ENCODE results near the gene FCRL6. TPM values are rescaled to one million over a fixed set of nuclear protein-coding genes. Genes with fewer than 3 reads are reported as not detected.
A peak's percentile ranks its signal among the peaks of the same experiment; 100 is the strongest.

FCRL6 gene
- total RNA-seq, 3 donors from 2014 or later, result 0.41 TPM; not detected in 2

GRCh38 chr1:159835862-159836525 is 33.8 kb downstream of the FCRL6 start:
- Mint-ChIP-seq H3K27me3 (ENCODE audit: low read depth) (no peaks in the 10 kb centered on the region), H3K9me3 (no peaks in the 10 kb centered on the region), H3K4me3 (no peak overlapping the region), H3K36me3 (ENCODE audit: insufficient read depth) (peaks cover 2% of the 10 kb centered on the region), H3K4me1 (ENCODE audit: low read depth) (peaks cover 4% of the 10 kb centered on the region)
- DNase-seq, result no peak
- ATAC-seq, result no peak

DNA sequence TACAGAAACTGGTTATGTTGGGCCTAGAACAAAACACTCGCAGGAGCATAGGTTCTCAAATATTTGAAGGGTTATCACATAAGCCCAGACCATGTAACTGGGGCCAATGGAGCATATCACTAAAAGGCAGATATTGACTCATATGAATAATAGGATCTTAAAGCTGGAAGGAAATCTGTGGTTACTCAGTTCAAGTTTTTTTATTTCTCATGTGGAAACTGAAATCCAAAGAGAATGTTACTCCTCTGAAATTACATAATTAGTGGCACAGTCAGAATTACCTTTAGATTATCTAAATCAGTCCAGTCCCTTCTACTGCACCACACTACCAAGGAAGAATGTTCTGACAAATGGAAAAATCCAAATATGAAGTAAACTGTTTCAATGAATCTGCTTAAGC is 36.6 kb downstream of the FCRL6 start:
- no peaks in the 10 kb centered on the region for H3K9me3 Mint-ChIP-seq
- peaks cover 2% of the 10 kb centered on the region for H3K36me3 Mint-ChIP-seq (ENCODE audit: insufficient read depth)
- H3K27me3 Mint-ChIP-seq (ENCODE audit: low read depth), result no peaks in the 10 kb centered on the region
- H3K4me3 Mint-ChIP-seq, result no peak overlapping the region
- peaks cover 4% of the 10 kb centered on the region for H3K4me1 Mint-ChIP-seq (ENCODE audit: low read depth)
- DNase-seq (no peak), ATAC-seq (peak; percentile 25 to 37)

DNA sequence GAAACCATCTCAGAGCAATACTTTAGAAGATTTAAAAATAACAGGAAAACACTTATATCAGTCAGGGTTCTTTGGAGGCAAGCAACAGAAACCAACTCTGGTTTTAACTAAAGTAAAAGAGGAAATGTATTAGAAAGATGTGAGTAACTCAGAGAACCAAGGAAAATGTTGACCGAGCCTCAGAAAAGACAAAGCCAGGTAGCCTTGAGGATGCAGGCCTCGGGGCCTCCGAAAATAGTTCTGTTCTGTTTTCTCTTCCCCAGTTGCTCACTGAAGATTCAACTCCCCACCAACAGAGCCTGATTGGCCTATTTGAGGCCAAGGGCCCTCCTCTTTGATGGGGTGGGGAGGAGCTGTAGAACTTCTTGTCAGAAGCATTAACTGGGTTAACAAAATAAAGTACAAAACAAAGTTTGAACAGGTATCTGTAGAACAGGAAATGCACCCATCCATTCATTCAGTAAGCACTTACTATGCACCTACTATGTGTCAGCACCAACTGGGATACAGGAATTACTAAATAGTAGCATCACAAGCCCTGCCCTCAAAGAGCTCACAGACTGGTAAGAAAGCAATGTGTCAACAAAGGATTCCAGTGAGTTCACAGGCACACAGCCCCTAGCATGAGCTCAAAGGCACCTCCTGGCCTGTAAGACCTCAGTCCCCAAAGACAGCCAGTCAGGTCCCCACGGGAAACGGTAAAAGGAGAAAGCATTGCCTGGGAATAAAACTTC is 37.1 kb downstream of the FCRL6 start:
- DNase-seq (no peak), ATAC-seq (no peak)
- no peaks in the 10 kb centered on the region for H3K27me3 Mint-ChIP-seq (ENCODE audit: low read depth)

GRCh38 chr1:159841749-159842148 is 39.6 kb downstream of the FCRL6 start:
- no peaks in the 10 kb centered on the region for H3K9me3 Mint-ChIP-seq
- DNase-seq (no peak), ATAC-seq (no peak)
- H3K27me3 Mint-ChIP-seq (ENCODE audit: low read depth), result no peaks in the 10 kb centered on the region
- H3K4me1 Mint-ChIP-seq (ENCODE audit: low read depth), result peaks cover 4% of the 10 kb centered on the region
- H3K36me3 Mint-ChIP-seq (ENCODE audit: insufficient read depth), result no peaks in the 10 kb centered on the region
- H3K4me3 Mint-ChIP-seq, result no peak overlapping the region

More for the DNA sequence above, 37.1 kb downstream of the FCRL6 start:
- Mint-ChIP-seq H3K4me1 (ENCODE audit: low read depth) (peaks cover 4% of the 10 kb centered on the region), H3K36me3 (ENCODE audit: insufficient read depth) (peaks cover 2% of the 10 kb centered on the region), H3K9me3 (no peaks in the 10 kb centered on the region), H3K4me3 (no peak overlapping the region)

DNA sequence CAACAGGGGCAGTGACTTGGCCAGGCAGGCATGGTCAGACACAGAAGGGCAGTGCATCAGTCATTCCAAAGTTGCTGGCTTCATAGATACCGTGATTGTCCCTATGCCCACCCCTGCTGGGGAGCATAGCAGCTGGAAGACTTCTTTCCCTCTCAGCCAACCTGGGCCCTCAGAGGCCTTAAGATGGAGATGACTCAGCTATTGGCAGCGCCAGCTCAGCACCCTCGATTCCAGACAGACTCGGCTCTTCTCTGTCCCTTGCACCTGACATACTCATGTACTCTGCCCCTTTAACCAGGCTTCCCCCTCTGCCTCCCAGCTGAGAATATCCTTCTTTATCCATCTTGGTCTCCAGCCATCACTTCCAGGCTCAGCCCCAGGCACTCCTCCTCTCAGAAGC is 41.3 kb downstream of the FCRL6 start:
- ATAC-seq, result no peak
- DNase-seq, result no peak
- H3K4me1 Mint-ChIP-seq (ENCODE audit: low read depth), result peaks cover 4% of the 10 kb centered on the region
- no peaks in the 10 kb centered on the region for H3K27me3 Mint-ChIP-seq (ENCODE audit: low read depth)
- no peak overlapping the region for H3K4me3 Mint-ChIP-seq
- no peaks in the 10 kb centered on the region for H3K9me3 Mint-ChIP-seq
- no peaks in the 10 kb centered on the region for H3K36me3 Mint-ChIP-seq (ENCODE audit: insufficient read depth)

DNA sequence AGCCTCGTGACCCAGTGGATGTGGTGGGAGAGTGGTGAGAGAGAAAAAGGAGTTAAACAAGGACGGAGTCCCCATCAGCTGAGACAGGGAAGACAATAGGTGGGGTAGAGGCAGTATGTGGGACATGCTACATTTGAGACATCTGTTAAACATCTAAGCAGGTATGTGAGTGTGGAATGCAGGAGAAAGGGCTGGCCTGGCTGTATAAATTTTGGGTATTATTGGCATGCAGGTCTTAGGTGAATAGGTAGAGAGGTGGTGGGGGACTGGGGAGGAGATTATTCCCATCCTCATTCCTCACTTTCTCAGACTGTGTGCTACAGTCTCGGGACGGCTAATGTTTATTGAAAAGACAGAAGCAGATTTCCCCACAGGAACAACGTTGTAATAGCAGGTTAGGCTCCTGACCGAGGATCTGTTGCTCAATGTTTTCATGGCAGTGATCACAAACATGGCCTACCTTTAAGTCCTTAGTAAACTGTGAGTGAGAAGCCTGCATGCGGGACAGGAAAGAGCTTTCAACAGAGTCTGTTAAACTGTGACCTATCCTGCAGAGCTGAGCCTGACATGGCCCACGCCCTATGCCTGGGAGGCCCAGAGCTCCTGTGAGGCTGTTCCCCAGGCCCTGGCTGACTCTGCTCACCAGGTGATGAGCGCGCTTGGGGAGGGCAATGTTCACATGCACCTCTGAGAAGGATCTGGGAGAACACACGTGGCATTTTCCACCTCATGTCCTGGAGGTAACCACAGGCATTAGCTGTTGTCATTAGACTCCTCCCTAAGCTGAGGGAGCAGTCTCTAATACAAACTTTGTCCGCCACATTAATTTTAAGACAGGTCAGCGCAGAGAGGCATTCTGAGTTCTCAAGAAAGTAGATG is 43.8 kb downstream of the FCRL6 start:
- no peaks in the 10 kb centered on the region for H3K36me3 Mint-ChIP-seq (ENCODE audit: insufficient read depth)
- ATAC-seq (no peak), DNase-seq (no peak)
- H3K4me1 Mint-ChIP-seq (ENCODE audit: low read depth), result no peaks in the 10 kb centered on the region
- H3K9me3 Mint-ChIP-seq, result no peaks in the 10 kb centered on the region
- H3K27me3 Mint-ChIP-seq (ENCODE audit: low read depth), result no peaks in the 10 kb centered on the region
- H3K4me3 Mint-ChIP-seq, result no peak overlapping the region

GRCh38 chr1:159847231-159847630 is 45.1 kb downstream of the FCRL6 start:
- Mint-ChIP-seq H3K27me3 (ENCODE audit: low read depth) (no peaks in the 10 kb centered on the region), H3K9me3 (no peaks in the 10 kb centered on the region), H3K4me3 (no peak overlapping the region), H3K4me1 (ENCODE audit: low read depth) (peaks cover 4% of the 10 kb centered on the region), H3K36me3 (ENCODE audit: insufficient read depth) (no peaks in the 10 kb centered on the region)
- no peak for DNase-seq
- ATAC-seq, result no peak

DNA sequence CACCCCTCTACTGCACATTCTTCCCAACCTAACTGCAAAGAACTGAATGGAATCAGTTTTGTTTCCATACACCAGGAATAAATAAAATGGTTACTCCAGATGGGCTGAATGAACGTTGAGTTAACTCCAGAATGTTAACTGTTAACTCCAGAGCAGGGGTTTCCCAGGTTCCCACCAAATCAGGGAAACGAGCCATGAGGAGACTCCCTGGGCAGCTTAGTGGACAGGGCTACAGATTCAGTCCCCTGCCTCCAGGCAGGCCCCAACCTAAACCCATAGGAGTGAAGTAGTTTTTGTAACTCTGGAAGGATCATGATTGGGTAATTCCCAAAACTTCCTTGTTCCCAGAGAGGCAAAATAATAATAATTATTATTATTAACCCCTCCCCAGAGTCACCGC is 46.2 kb downstream of the FCRL6 start:
- ATAC-seq, result no peak
- no peak for DNase-seq
- Mint-ChIP-seq H3K36me3 (ENCODE audit: insufficient read depth) (no peaks in the 10 kb centered on the region), H3K9me3 (no peaks in the 10 kb centered on the region), H3K4me3 (no peak overlapping the region), H3K4me1 (ENCODE audit: low read depth) (peaks cover 5% of the 10 kb centered on the region), H3K27me3 (ENCODE audit: low read depth) (no peaks in the 10 kb centered on the region)

DNA sequence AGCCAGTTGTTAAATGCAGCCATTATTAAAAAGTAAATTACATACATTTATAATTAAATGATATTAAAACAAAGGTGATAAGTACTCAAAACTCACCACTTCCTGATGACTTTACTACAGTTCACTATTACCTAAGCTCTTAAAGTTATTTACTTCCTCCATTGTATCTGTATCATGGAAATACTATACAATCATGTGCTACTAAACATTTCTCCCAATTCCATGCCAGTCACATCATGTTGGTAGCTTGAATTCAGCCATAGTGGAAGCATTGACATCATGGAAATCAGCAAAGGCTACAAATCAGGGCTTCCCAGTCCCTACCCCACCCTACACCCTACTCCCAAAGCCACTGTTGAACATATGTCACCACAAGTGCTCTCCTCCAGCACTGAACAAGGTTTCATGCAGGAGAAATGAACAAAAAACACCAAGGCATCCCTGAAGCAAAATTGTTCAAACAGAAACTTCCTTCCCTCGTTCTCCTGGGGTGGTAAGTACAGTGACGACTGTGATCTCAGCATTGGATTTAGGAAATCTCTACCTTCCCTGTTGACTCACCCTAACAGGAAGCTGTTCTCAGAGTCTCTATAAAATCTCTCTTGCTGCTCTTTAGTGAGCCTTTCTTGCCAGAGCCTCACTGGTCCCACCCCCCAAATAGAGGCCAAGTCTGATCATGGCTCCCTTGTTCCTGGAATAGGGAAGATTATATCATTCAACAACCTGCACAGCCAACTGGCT is 47.6 kb downstream of the FCRL6 start:
- no peaks in the 10 kb centered on the region for H3K27me3 Mint-ChIP-seq (ENCODE audit: low read depth)
- peaks cover 11% of the 10 kb centered on the region for H3K4me1 Mint-ChIP-seq (ENCODE audit: low read depth)
- no peak overlapping the region for H3K4me3 Mint-ChIP-seq
- H3K36me3 Mint-ChIP-seq (ENCODE audit: insufficient read depth), result no peaks in the 10 kb centered on the region
- no peak for DNase-seq
- no peak for ATAC-seq
- H3K9me3 Mint-ChIP-seq, result no peaks in the 10 kb centered on the region

DNA sequence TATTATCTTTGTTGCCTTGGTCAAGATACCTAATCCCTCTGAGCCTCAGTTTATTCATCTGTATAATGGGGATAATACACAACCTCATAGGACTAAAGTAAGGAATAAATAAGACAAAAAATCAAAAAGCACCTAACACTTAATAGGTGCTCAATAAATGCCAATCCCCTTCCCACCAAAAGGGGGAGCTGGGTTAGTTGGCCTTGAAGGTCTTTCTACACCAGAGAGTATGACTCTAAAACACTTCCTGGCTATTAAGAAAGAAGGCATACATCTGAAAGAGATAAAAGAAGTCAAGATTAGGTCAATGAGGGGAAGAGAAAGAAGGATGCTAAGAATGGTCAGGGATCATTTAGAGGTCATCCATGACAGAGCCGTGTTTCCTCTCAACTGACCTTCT is 49.2 kb downstream of the FCRL6 start:
- ATAC-seq, result no peak
- H3K27me3 Mint-ChIP-seq (ENCODE audit: low read depth), result no peaks in the 10 kb centered on the region
- no peak for DNase-seq
- H3K36me3 Mint-ChIP-seq (ENCODE audit: insufficient read depth), result no peaks in the 10 kb centered on the region
- H3K9me3 Mint-ChIP-seq, result no peaks in the 10 kb centered on the region
- H3K4me3 Mint-ChIP-seq, result no peak overlapping the region
- peaks cover 16% of the 10 kb centered on the region for H3K4me1 Mint-ChIP-seq (ENCODE audit: low read depth)

- Mint-ChIP-seq H3K27me3 (ENCODE audit: low read depth) (no peaks in the 10 kb centered on the region), H3K9me3 (no peaks in the 10 kb centered on the region), H3K4me1 (ENCODE audit: low read depth) (peaks cover 16% of the 10 kb centered on the region), H3K4me3 (peak overlapping the region; percentile 81), H3K36me3 (ENCODE audit: insufficient read depth) (no peaks in the 10 kb centered on the region)
- ATAC-seq (no peak), DNase-seq (no peak)
These were observed 51.4 kb downstream of the FCRL6 start for GRCh38 chr1:159853417-159854115.

DNA sequence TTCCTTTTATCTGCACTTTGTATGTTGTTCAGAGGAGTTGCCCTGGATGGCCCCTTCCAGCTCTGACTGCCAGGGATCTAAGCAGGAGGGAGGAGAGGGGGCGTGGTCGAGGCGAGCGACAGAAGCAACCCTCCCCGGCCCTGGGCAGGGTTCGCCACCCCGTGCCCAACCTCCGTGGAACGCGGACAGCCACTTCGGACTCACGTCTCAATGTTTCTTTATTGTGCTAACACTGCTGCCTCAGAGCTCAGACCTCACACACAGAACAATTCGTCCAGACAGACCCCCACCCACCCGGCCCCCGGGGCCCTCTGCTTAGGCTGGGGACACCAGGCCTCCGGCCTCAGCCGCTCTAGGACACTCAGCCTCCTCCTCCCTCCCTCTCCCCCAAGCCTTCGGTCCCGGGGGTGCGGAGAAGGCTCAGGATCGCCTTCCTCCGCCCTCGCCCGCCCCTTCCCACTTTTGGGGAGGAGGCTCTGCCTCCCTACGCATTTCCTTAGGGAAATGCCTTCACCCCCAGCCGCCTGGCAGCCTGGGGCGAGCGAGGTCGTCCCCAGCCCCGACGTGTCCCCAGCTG is 52.0 kb downstream of the FCRL6 start:
- peak overlapping the region; percentile 81 for H3K4me3 Mint-ChIP-seq
- H3K27me3 Mint-ChIP-seq (ENCODE audit: low read depth), result no peaks in the 10 kb centered on the region
- ATAC-seq, result peak; percentile 11 to 20
- DNase-seq, result no peak
- no peaks in the 10 kb centered on the region for H3K9me3 Mint-ChIP-seq
- H3K4me1 Mint-ChIP-seq (ENCODE audit: low read depth), result peaks cover 16% of the 10 kb centered on the region
- H3K36me3 Mint-ChIP-seq (ENCODE audit: insufficient read depth), result no peaks in the 10 kb centered on the region

DNA sequence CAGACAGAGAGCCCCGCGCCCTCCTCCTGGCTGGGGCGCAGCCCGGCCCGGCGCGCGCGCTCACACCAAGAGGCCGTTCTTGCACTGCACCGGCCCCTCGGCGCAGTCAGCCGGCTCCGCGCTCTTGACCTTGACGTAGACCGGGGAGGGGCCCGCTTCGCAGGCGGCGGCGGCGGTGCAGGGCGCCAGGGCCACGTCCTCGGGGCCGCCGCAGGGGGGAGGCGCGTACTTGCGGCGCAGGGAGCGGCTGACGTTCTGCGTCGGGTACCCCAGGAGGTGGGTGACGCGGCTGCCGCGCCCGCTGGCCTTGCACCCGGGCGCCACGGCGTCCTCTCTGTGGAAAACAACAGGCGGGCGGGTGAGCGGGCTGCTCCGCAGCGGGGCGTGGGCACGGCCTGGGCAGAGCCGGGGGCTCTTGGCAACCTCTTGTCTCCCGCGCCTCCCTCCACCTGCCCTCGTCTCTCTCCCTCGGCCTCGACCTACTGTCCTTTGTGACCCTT is 52.6 kb downstream of the FCRL6 start:
- ATAC-seq (peak; percentile 97), DNase-seq (peak; percentile 63)
- peaks cover 16% of the 10 kb centered on the region for H3K4me1 Mint-ChIP-seq (ENCODE audit: low read depth)
- H3K4me3 Mint-ChIP-seq, result peak overlapping the region; percentile 88
- H3K36me3 Mint-ChIP-seq (ENCODE audit: insufficient read depth), result no peaks in the 10 kb centered on the region
- H3K27me3 Mint-ChIP-seq (ENCODE audit: low read depth), result no peaks in the 10 kb centered on the region
- no peaks in the 10 kb centered on the region for H3K9me3 Mint-ChIP-seq

Measured in activated T-cell treated with anti-CD3 and anti-CD28 coated beads, Interleukin-2, amount 50 U/mL, for 4 hours (primary cell).